GM23338 (cell line): ENCODE data around the gene CATSPER3.

Experiments
- CTCF ChIP-seq, 2 experiments: fragments of 200-600 bp in 1 of 2; sonication (generic) in 1 of 2; conservative IDR thresholded peaks; 2 replicates each; pipeline versions ENCODE4 v1.5.1 to v1.6.1; 2016 to 2017; ENCODE audit warnings: antibody characterized with exemption in 2 of 2, low read depth in 2 of 2, mild to moderate bottlenecking in 2 of 2, moderate library complexity in 1 of 2
- REST ChIP-seq: IDR thresholded peaks from one replicate; pipeline ENCODE4 v1.6.1; 2018; ENCODE audit warnings: antibody characterized with exemption; ENCODE audit not compliant: unreplicated experiment
- ZNF331 ChIP-seq: fragments of 250-450 bp; sonication (Bioruptor Pico); IDR thresholded peaks from 2 replicates; pipeline ENCODE4 v1.5.0; 2020; ENCODE audit warnings: low read depth, mild to moderate bottlenecking, moderate library complexity

GRCh38 chr5:135053278-135053677, 85.6 kb downstream of the CATSPER3 start:
- no peak for TF ChIP-seq ZNF331 (CRISPR knock-in tag)
- no peak for TF ChIP-seq CTCF (conservative IDR thresholded peaks at IDR 0.05; ENCODE audit: low read depth in 2 of 2)
- no peak for TF ChIP-seq REST
